HFF-Myc (cell line): ENCODE data around the gene NBEAL2.

Experiments used
- DNase-seq: peaks from one replicate; pipeline ENCODE4 v3.0.0-alpha.2; 2011; ENCODE audit warnings: low read depth; ENCODE audit errors: extremely low read depth
- H3K4me3 ChIP-seq: replicated peaks from 2 replicates; pipeline ENCODE4 v1.5.1; 2011; ENCODE audit warnings: low read depth, mild to moderate bottlenecking, control low read depth, low read length
- CTCF ChIP-seq: IDR thresholded peaks from 2 replicates; pipeline ENCODE4 v1.5.1; 2012; ENCODE audit warnings: mild to moderate bottlenecking, low read depth, low read length, control low read depth; ENCODE audit errors: missing control alignments

NBEAL2 gene

GRCh38 chr3:46950650-46951241 is 28.7 kb upstream of the NBEAL2 start:
- H3K4me3 ChIP-seq, result no peak overlapping the region
- TF ChIP-seq CTCF, result no peak
- no peak for DNase-seq

GRCh38 chr3:46952813-46953212 is 26.7 kb upstream of the NBEAL2 start:
- no peak for DNase-seq

GRCh38 chr3:46953234-46954010 is 26.0 kb upstream of the NBEAL2 start:
- H3K4me3 ChIP-seq, result no peak overlapping the region
- no peak for TF ChIP-seq CTCF
- DNase-seq, result no peak

More at GRCh38 chr3:46952813-46953212, 26.7 kb upstream of the NBEAL2 start:
- no peak overlapping the region for H3K4me3 ChIP-seq
- TF ChIP-seq CTCF, result no peak

GRCh38 chr3:46954178-46954577 is 25.3 kb upstream of the NBEAL2 start:
- TF ChIP-seq CTCF, result no peak
- no peak for DNase-seq
- H3K4me3 ChIP-seq, result no peak overlapping the region

GRCh38 chr3:46955157-46955556 is 24.3 kb upstream of the NBEAL2 start:
- no peak for TF ChIP-seq CTCF
- H3K4me3 ChIP-seq, result no peak overlapping the region
- DNase-seq, result no peak

- TF ChIP-seq CTCF, result no peak
- no peak for DNase-seq
- H3K4me3 ChIP-seq, result no peak overlapping the region
These were observed 23.6 kb upstream of the NBEAL2 start for GRCh38 chr3:46955801-46956259.
